NB4 (cell line): ENCODE results near the gene MMS22L.

Source experiments
- DNase-seq: peaks from one replicate; pipeline ENCODE4 v3.0.0; 2010; ENCODE audit warnings: low read depth
- H3K4me3 ChIP-seq: one replicate; pipeline ENCODE4 v1.5.1; 2011; ENCODE audit warnings: mild to moderate bottlenecking, low read depth, low read length, moderate library complexity
- MAX ChIP-seq: IDR thresholded peaks from 2 replicates; pipeline ENCODE4 v1.6.1; 2011; ENCODE audit warnings: low read depth, low read length
- MYC ChIP-seq: IDR thresholded peaks from 2 replicates; pipeline ENCODE4 v1.6.1; 2011; ENCODE audit warnings: low read depth, low read length
- POLR2A ChIP-seq: IDR thresholded peaks from 2 replicates; pipeline ENCODE4 v1.6.1; 2011; ENCODE audit warnings: mild to moderate bottlenecking; ENCODE audit not compliant: insufficient read length; ENCODE audit errors: extremely low read depth
- TF ChIP-seq, protein P1 (sequence below): IDR thresholded peaks from one replicate; pipeline ENCODE4 v1.5.1; 2012; ENCODE audit warnings: low read depth, low read length

Gene MMS22L

GRCh38 chr6:97102145-97102790 is 180.7 kb downstream of the MMS22L start:
- TF ChIP-seq, protein P1, sequence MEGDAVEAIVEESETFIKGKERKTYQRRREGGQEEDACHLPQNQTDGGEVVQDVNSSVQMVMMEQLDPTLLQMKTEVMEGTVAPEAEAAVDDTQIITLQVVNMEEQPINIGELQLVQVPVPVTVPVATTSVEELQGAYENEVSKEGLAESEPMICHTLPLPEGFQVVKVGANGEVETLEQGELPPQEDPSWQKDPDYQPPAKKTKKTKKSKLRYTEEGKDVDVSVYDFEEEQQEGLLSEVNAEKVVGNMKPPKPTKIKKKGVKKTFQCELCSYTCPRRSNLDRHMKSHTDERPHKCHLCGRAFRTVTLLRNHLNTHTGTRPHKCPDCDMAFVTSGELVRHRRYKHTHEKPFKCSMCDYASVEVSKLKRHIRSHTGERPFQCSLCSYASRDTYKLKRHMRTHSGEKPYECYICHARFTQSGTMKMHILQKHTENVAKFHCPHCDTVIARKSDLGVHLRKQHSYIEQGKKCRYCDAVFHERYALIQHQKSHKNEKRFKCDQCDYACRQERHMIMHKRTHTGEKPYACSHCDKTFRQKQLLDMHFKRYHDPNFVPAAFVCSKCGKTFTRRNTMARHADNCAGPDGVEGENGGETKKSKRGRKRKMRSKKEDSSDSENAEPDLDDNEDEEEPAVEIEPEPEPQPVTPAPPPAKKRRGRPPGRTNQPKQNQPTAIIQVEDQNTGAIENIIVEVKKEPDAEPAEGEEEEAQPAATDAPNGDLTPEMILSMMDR: no peak
- no peak for TF ChIP-seq MAX
- TF ChIP-seq POLR2A: no peak
- TF ChIP-seq MYC: no peak
- DNase-seq: no peak
- H3K4me3 ChIP-seq: no peak overlapping the region

DNA sequence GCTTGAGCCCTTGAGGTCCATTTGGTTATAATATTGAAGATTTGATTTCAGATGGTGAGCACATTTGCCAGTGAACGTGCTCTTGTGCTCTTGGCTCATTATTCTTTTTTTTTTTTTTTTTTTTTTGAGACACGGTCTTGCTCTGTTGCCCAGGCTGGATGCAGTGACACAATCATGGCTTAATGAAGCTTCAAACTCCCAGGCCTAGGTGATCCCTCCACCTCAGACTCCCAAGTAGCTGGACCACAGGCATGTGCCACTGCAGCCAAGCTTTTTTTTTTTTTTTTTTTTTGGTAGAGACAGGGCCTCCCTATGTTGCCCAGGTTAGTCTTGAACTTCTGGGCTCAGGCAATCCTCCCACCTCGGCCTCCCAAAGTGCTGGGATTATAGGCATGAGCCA is 182.3 kb downstream of the MMS22L start:
- no peak for DNase-seq
- TF ChIP-seq POLR2A: no peak
- TF ChIP-seq, protein P1: no peak
- TF ChIP-seq MAX: no peak
- TF ChIP-seq MYC: no peak
- no peak overlapping the region for H3K4me3 ChIP-seq

- no peak for DNase-seq
- H3K4me3 ChIP-seq: no peak overlapping the region
- TF ChIP-seq MYC (no peak), POLR2A (no peak), MAX (no peak)
- TF ChIP-seq, protein P1: no peak
These were observed 185.7 kb downstream of the MMS22L start for GRCh38 chr6:97097068-97098047.

DNA sequence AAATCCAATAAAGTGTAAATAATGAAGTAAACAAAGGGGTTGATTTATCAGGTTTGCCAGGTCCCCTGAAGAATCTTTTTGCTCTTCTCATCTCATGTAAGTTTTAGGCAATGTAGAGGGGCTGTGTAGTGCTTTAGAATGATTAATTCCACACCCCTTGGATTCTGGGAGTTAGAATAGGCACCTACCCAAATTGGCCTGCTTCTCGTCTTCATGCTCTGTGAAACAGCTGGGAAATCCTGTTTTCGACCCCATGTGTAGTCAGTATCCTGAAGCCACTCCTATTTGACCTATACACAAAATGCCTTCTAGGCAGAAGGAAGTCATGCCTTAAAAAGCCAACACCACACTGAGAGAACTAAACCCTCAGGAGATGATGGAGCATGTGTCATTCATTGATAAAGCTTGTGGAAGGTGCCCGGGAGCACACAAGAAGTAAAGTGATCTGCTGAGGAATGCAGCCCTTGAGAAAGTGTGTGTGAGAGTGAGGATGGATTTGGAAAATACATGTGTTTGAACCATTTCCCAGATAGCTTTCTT is 187.6 kb downstream of the MMS22L start:
- no peak for DNase-seq
- H3K4me3 ChIP-seq: no peak overlapping the region
- TF ChIP-seq POLR2A: no peak
- no peak for TF ChIP-seq MYC
- TF ChIP-seq, protein P1: no peak
- TF ChIP-seq MAX: no peak

DNA sequence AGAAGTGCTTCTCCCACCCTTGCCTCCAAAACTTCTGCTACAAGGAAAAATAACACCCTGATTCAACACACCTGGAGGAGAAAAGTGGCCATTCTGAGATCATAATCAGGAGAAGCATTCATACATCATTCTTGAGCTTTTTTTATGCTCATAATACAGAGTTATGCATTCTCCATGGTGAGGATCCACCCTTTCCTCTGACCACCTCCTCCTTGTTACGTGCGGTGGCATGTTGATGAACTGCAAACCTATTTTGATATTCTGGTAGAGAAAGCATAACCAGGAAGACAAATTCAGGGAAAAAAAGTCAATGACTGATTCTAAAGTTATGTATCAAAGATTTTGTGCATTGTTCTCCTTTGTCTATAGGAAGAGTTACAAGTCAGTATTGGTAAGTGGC is 188.6 kb downstream of the MMS22L start:
- no peak for DNase-seq
- no peak for TF ChIP-seq MAX
- TF ChIP-seq POLR2A: no peak
- TF ChIP-seq MYC: no peak
- TF ChIP-seq, protein P1: no peak
- H3K4me3 ChIP-seq: no peak overlapping the region
